Measurements from ENCODE around the gene ATRN.

DNA sequence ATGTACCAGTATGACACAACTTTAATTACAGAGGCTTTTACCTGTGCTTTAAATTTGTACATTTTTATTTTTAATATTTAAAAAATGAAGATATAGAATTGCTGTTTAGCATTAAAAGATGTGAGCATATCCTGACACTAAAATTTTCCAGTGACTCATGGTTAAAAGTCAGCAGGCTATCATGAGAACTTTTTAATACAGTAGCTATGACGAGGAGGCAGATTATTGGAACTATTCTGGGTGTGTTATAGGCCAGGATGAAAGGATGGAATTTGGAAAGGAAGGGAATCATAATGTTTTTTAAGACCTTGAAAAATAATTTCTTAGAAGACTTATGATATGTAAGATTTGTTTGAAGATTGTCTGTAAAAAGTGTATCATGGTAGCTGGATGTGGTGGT, 101.3 kb downstream of the ATRN start:
- TF ChIP-seq, protein P1, sequence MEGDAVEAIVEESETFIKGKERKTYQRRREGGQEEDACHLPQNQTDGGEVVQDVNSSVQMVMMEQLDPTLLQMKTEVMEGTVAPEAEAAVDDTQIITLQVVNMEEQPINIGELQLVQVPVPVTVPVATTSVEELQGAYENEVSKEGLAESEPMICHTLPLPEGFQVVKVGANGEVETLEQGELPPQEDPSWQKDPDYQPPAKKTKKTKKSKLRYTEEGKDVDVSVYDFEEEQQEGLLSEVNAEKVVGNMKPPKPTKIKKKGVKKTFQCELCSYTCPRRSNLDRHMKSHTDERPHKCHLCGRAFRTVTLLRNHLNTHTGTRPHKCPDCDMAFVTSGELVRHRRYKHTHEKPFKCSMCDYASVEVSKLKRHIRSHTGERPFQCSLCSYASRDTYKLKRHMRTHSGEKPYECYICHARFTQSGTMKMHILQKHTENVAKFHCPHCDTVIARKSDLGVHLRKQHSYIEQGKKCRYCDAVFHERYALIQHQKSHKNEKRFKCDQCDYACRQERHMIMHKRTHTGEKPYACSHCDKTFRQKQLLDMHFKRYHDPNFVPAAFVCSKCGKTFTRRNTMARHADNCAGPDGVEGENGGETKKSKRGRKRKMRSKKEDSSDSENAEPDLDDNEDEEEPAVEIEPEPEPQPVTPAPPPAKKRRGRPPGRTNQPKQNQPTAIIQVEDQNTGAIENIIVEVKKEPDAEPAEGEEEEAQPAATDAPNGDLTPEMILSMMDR (IDR thresholded peaks at IDR 0.05; ENCODE audit: poor library complexity), result no peak
- no peak for TF ChIP-seq EZH2 (IDR thresholded peaks at IDR 0.05; ENCODE audit: borderline replicate concordance)

All from hepatocyte (in vitro differentiated cells).